Fibroblast of lung (primary cell): ENCODE results near the gene FADS2. TPM values are rescaled to one million over a fixed set of nuclear protein-coding genes. Genes with fewer than 3 reads are reported as not detected.

Source experiments
- DNase-seq, 2 donors: peaks; one replicate each; pipeline versions ENCODE4 v3.0.0 to v3.0.0-alpha.2; 2010; ENCODE audit warnings: low read depth in 2 of 2
- H2AFZ ChIP-seq: 2 replicates; pipeline ENCODE4 v1.5.1; 2012; ENCODE audit warnings: low read length, control low read depth, inconsistent platforms
- H3K27ac ChIP-seq: 2 replicates; pipeline ENCODE4 v1.5.1; 2011; ENCODE audit warnings: low read length, control low read depth; ENCODE audit not compliant: insufficient read depth
- H3K27me3 ChIP-seq: 2 replicates; pipeline ENCODE4 v1.5.1; 2011; ENCODE audit warnings: mild to moderate bottlenecking, low read length; ENCODE audit not compliant: control insufficient read depth, insufficient read depth
- H3K36me3 ChIP-seq: 2 replicates; pipeline ENCODE4 v1.5.1; 2011; ENCODE audit warnings: low read length; ENCODE audit not compliant: control insufficient read depth, insufficient read depth
- H3K4me1 ChIP-seq: 2 replicates; pipeline ENCODE4 v1.5.1; 2011; ENCODE audit warnings: low read length; ENCODE audit not compliant: control insufficient read depth, insufficient read depth; ENCODE audit errors: extremely low read depth
- H3K4me2 ChIP-seq: 2 replicates; pipeline ENCODE4 v1.5.1; 2011; ENCODE audit warnings: low read length, control low read depth; ENCODE audit not compliant: insufficient read depth; ENCODE audit errors: extremely low read depth
- H3K4me3 ChIP-seq, 4 experiments: fragments of 200-600 bp in 1 of 4; sonication (generic) in 1 of 4; replicated peaks in 1 of 4; 2 replicates each; pipeline ENCODE4 v1.5.1; 2011 to 2016; ENCODE audit warnings: low read length in 4 of 4, low read depth in 3 of 4, mild to moderate bottlenecking in 3 of 4, control low read depth in 2 of 4, inconsistent platforms in 1 of 4, mixed read lengths in 1 of 4; ENCODE audit not compliant: insufficient read depth in 1 of 4; ENCODE audit errors: control extremely low read depth in 1 of 4
- H3K79me2 ChIP-seq: 2 replicates; pipeline ENCODE4 v1.5.1; 2012; ENCODE audit warnings: mild to moderate bottlenecking, low read length, inconsistent platforms; ENCODE audit not compliant: control insufficient read depth, insufficient read depth
- H3K9ac ChIP-seq: 2 replicates; pipeline ENCODE4 v1.5.1; 2011; ENCODE audit warnings: mild to moderate bottlenecking, low read length, control low read depth; ENCODE audit not compliant: insufficient read depth
- H3K9me3 ChIP-seq: 2 replicates; pipeline ENCODE4 v1.5.1; 2012; ENCODE audit warnings: low read depth, low read length; ENCODE audit not compliant: control insufficient read depth, insufficient read depth
- H4K20me1 ChIP-seq: 2 replicates; pipeline ENCODE4 v1.5.1; 2011; ENCODE audit warnings: low read length; ENCODE audit not compliant: control insufficient read depth, insufficient read depth; ENCODE audit errors: extremely low read depth
- CTCF ChIP-seq, 2 donors: IDR thresholded peaks in 1 of 2; conservative IDR thresholded peaks in 1 of 2; 1 replicate in 1 of 2; 2 replicates in 1 of 2; pipeline ENCODE4 v1.5.1; 2011 to 2012; ENCODE audit warnings: low read length in 2 of 2, control low read depth in 1 of 2, inconsistent platforms in 1 of 2, low read depth in 1 of 2, mild to moderate bottlenecking in 1 of 2
- EZH2 ChIP-seq: IDR thresholded peaks from 2 replicates; pipeline ENCODE4 v1.5.1; 2012; ENCODE audit warnings: low read length, control low read depth, mild to moderate bottlenecking; ENCODE audit errors: missing control alignments
- polyA plus RNA-seq, 2 donors: library from polyadenylated mRNA; depleted of rRNA in 1 of 2; stranded (reverse) in 1 of 2; unstranded in 1 of 2; fragments of >200 nt; gene quantifications; 2 replicates each; pipeline ENCODE4 v1.2.1, GENCODE V29; 2011 to 2012; ENCODE audit warnings: missing spikeins in 1 of 2
- total RNA-seq: library from RNA; depleted of rRNA; stranded (reverse); fragments of >200 nt; gene quantifications from 2 replicates; pipeline ENCODE4 v1.2.1, GENCODE V29; 2014

Gene FADS2
- total and polyA plus RNA-seq, 2 donors (not counting 1 experiment from before 2014, with no cell fraction given) = 418 to 932 TPM

DNA sequence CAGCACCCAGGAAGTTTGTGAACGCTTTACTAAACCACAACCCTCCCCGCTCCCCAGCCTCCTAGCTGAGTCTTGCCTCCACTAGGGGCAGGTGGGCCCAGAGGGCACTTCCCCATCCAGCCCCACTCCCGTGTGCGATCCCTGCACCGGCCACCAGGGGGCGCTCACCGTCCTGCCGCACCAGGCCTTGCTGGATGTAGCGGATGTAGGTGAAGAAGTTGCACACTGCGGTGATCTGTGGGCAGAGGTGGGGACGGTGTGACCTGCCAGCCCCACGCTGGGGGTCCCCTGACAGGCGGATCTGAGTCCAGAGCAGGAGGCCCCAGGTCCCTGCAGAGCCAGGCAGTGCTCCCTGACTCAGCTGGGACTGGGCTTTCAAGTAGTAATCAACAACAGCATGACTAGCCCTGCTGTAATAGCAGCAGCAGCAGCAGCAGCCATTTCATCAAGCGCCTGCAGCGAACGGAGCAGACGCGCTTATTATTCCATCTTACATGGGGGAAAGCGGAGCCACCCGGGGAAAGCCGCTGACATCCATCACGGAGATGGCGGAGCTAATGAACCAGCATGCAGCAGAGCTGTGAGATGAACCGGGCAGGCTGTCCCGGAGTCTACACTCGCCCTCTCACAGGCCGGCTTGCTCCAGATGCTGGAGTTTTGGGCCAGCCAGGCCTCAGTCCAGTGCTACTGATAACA, 71.2 kb downstream of the FADS2 start:
- Histone ChIP-seq H3K27me3 (no peaks in the 10 kb centered on the region), H4K20me1 (no peaks in the 10 kb centered on the region), H3K4me3 (no peak overlapping the region), H3K4me2 (no peak overlapping the region), H3K36me3 (peaks cover 2% of the 10 kb centered on the region), H3K27ac (no peak overlapping the region), H3K4me1 (no peaks in the 10 kb centered on the region), H3K9me3 (no peaks in the 10 kb centered on the region), H2AFZ (no peak overlapping the region), H3K9ac (no peak overlapping the region), H3K79me2 (no peaks in the 10 kb centered on the region)
- TF ChIP-seq EZH2 = no peak
- TF ChIP-seq CTCF (conservative IDR thresholded peaks at IDR 0.05 in 1 of 2, IDR thresholded peaks at IDR 0.05 in 1 of 2; ENCODE audit: low read depth in 1 of 2, low read length in 2 of 2) = peak; percentile 93 to 97
- DNase-seq = peak; percentile 51 to 68

GRCh38 chr11:61900251-61900650, 72.2 kb downstream of the FADS2 start:
- no peak overlapping the region for H3K27ac ChIP-seq
- H3K4me3 ChIP-seq = no peak overlapping the region
- H2AFZ ChIP-seq = no peak overlapping the region
- no peaks in the 10 kb centered on the region for H3K79me2 ChIP-seq
- no peak overlapping the region for H3K9ac ChIP-seq
- H3K36me3 ChIP-seq = peaks cover 2% of the 10 kb centered on the region
- no peaks in the 10 kb centered on the region for H3K9me3 ChIP-seq
- H3K4me1 ChIP-seq = no peaks in the 10 kb centered on the region
- TF ChIP-seq CTCF (conservative IDR thresholded peaks at IDR 0.05 in 1 of 2, IDR thresholded peaks at IDR 0.05 in 1 of 2; ENCODE audit: low read depth in 1 of 2, low read length in 2 of 2) (no peak), EZH2 (no peak)
- H4K20me1 ChIP-seq = no peaks in the 10 kb centered on the region
- H3K27me3 ChIP-seq = no peaks in the 10 kb centered on the region
- H3K4me2 ChIP-seq = no peak overlapping the region
- no peak for DNase-seq

- Histone ChIP-seq H3K36me3 (peaks cover 4% of the 10 kb centered on the region), H2AFZ (no peak overlapping the region), H3K9me3 (no peaks in the 10 kb centered on the region), H3K4me3 (no peak overlapping the region), H3K27ac (no peak overlapping the region), H4K20me1 (no peaks in the 10 kb centered on the region), H3K79me2 (no peaks in the 10 kb centered on the region), H3K4me1 (no peaks in the 10 kb centered on the region), H3K4me2 (no peak overlapping the region), H3K27me3 (no peaks in the 10 kb centered on the region), H3K9ac (no peak overlapping the region)
- no peak for DNase-seq
- TF ChIP-seq EZH2 (no peak), CTCF (conservative IDR thresholded peaks at IDR 0.05 in 1 of 2, IDR thresholded peaks at IDR 0.05 in 1 of 2; ENCODE audit: low read depth in 1 of 2, low read length in 2 of 2) (no peak)
Measured at GRCh38 chr11:61901397-61901796, 73.3 kb downstream of the FADS2 start.
